Transverse colon (tissue), 4 donors: Measurements from ENCODE around the gene ZNF414. TPM values are rescaled to one million over a fixed set of nuclear protein-coding genes. Genes with fewer than 3 reads are reported as not detected.

Source experiments
- DNase-seq: peaks from one replicate; pipeline ENCODE4 v3.0.0-alpha.2; 2019
- H3K27ac ChIP-seq, 4 donors: fragments of 200-600 bp; sonication (generic); 2 replicates each; pipeline ENCODE4 v1.5.1; 2016 to 2018; ENCODE audit warnings: inconsistent platforms in 4 of 4
- H3K27me3 ChIP-seq: fragments of 200-600 bp; sonication (generic); 2 replicates; pipeline ENCODE4 v1.5.1; 2017; ENCODE audit warnings: inconsistent platforms
- H3K36me3 ChIP-seq, 4 donors: fragments of 200-600 bp; sonication (generic); 2 replicates each; pipeline ENCODE4 v1.5.1; 2017 to 2019; ENCODE audit warnings: inconsistent platforms in 4 of 4
- H3K4me1 ChIP-seq, 4 donors: fragments of 200-600 bp; sonication (generic); 2 replicates each; pipeline ENCODE4 v1.5.1; 2017 to 2020; ENCODE audit warnings: inconsistent platforms in 4 of 4
- H3K4me3 ChIP-seq, 4 donors: fragments of 200-600 bp; sonication (generic); 1 replicate in 1 of 4; 2 replicates in 3 of 4; pipeline versions ENCODE4 v1.5.1 to v1.6.1; 2017 to 2019; ENCODE audit warnings: inconsistent platforms in 4 of 4
- H3K9me3 ChIP-seq, 2 donors: fragments of 200-600 bp; sonication (generic); 2 replicates each; pipeline ENCODE4 v1.5.1; 2017 to 2019; ENCODE audit warnings: inconsistent platforms in 2 of 2
- CTCF ChIP-seq, 5 experiments: fragments of 200-600 bp in 3 of 5; fragments of 450-650 bp in 2 of 5; sonication (generic) in 3 of 5; IDR thresholded peaks; 1 replicate in 2 of 5; 2 replicates in 3 of 5; pipeline ENCODE4 v1.5.1; 2016 to 2017; ENCODE audit warnings: antibody characterized with exemption in 5 of 5, inconsistent platforms in 3 of 5, mild to moderate bottlenecking in 2 of 5, moderate library complexity in 1 of 5
- EP300 ChIP-seq: sonication (generic); formaldehyde crosslinking; IDR thresholded peaks from one replicate; pipeline ENCODE4 v1.6.1; 2017; ENCODE audit warnings: antibody characterized with exemption, low read depth
- POLR2A ChIP-seq: fragments of 450-650 bp; IDR thresholded peaks from one replicate; pipeline ENCODE4 v1.6.1; 2016; ENCODE audit warnings: antibody characterized with exemption, mild to moderate bottlenecking, moderate library complexity
- POLR2AphosphoS5 ChIP-seq, 3 donors: sonication (generic); formaldehyde crosslinking; IDR thresholded peaks; one replicate each; pipeline ENCODE4 v1.6.1; 2016; ENCODE audit warnings: antibody characterized with exemption in 3 of 3
- WGBS, 2 donors: methylation state at CpG; one replicate each; pipeline ENCODE4 v1.1.5; 2018; ENCODE audit warnings: low coverage in 1 of 2; 5-methylcytosine and 5-hydroxymethylcytosine counted together
- in situ Hi-C, 4 donors: fragments of 200-750 bp; cut with MboI; loops; one replicate each; pipeline versions ENCODE4 v1.15.0 to v1.15.1; 2017; ENCODE audit warnings: low sequenced_read_pairs in 3 of 4, low pct_ligation_motif_present in 1 of 4, low pct_unique_long_range_greater_than_20kb in 1 of 4
- intact Hi-C: fragments of 100-400 bp; cut with DNase I; formaldehyde crosslinking; loops from one replicate; pipeline ENCODE4 v1.15.1; 2023; ENCODE audit warnings: low total_unique reads
- total RNA-seq, 4 donors: library from RNA; depleted of rRNA; stranded (reverse); fragments of >200 nt; gene quantifications; one replicate each; pipeline ENCODE4 v1.1.0, GENCODE V29; 2016

Gene ZNF414
- total RNA-seq, 4 donors from 2014 or later = 7.8 to 13.8 (median 11.0) TPM

- H3K27ac ChIP-seq = no peak overlapping the region
- H3K36me3 ChIP-seq = peaks cover 0 to 48% (median 23%) of the 10 kb centered on the region in 4 donors
- H3K27me3 ChIP-seq = no peaks in the 10 kb centered on the region
- H3K4me3 ChIP-seq = no peak overlapping the region
- peaks cover 18 to 35% (median 24%) of the 10 kb centered on the region in 4 donors for H3K4me1 ChIP-seq
- 92% methylated on average over 8 of the region's 8 CpGs for WGBS, 2 donors
- no peak for DNase-seq
- in situ Hi-C loops = no loop called here
- intact Hi-C loops = no loop called here
- no peaks in the 10 kb centered on the region for H3K9me3 ChIP-seq
- TF ChIP-seq POLR2AphosphoS5 (IDR thresholded peaks at IDR 0.05) (no peak), POLR2A (no peak), EP300 (no peak), CTCF (IDR thresholded peaks at IDR 0.05) (no peak)
These were observed 50.6 kb downstream of the ZNF414 start for GRCh38 chr19:8463365-8463764.

GRCh38 chr19:8462571-8462970 lies 51.4 kb downstream of the ZNF414 start:
- Histone ChIP-seq H3K36me3 (peaks cover 0 to 41% (median 21%) of the 10 kb centered on the region in 4 donors), H3K27ac (no peak overlapping the region), H3K27me3 (no peaks in the 10 kb centered on the region), H3K4me1 (peaks cover 21 to 43% (median 31%) of the 10 kb centered on the region in 4 donors), H3K4me3 (no peak overlapping the region), H3K9me3 (no peaks in the 10 kb centered on the region)
- no peak for DNase-seq
- 73 to 86% methylated on average over 3 to 5 of the region's 5 CpGs for WGBS, 2 donors
- intact Hi-C loops = no loop called here
- TF ChIP-seq POLR2AphosphoS5 (IDR thresholded peaks at IDR 0.05) = no peak
- no peak for TF ChIP-seq POLR2A
- TF ChIP-seq CTCF (IDR thresholded peaks at IDR 0.05) = no peak
- TF ChIP-seq EP300 = no peak
- in situ Hi-C loops = no loop called here

GRCh38 chr19:8461891-8462290 lies 52.1 kb downstream of the ZNF414 start:
- Histone ChIP-seq H3K9me3 (no peaks in the 10 kb centered on the region), H3K36me3 (peaks cover 0 to 37% (median 17%) of the 10 kb centered on the region in 4 donors), H3K27me3 (no peaks in the 10 kb centered on the region), H3K4me1 (peaks cover 21 to 49% (median 33%) of the 10 kb centered on the region in 4 donors), H3K27ac (no peak overlapping the region), H3K4me3 (no peak overlapping the region)
- no peak for TF ChIP-seq EP300
- no peak for TF ChIP-seq POLR2A
- no peak for TF ChIP-seq POLR2AphosphoS5 (IDR thresholded peaks at IDR 0.05)
- no peak for TF ChIP-seq CTCF (IDR thresholded peaks at IDR 0.05)
- DNase-seq = no peak
- in situ Hi-C loops (no loop called here), intact Hi-C loops (no loop called here)
- WGBS, 2 donors = 89 to 91% methylated on average over 7 to 14 of the region's 14 CpGs

- H3K27me3 ChIP-seq = no peaks in the 10 kb centered on the region
- H3K9me3 ChIP-seq = no peaks in the 10 kb centered on the region
- intact Hi-C loops (no loop called here), in situ Hi-C loops (no loop called here)
- H3K4me1 ChIP-seq = peaks cover 21 to 55% (median 33%) of the 10 kb centered on the region in 4 donors
- H3K4me3 ChIP-seq = no peak overlapping the region
- H3K27ac ChIP-seq = no peak overlapping the region
- WGBS, 2 donors = 86 to 100% methylated on average over 4 of the region's 4 CpGs
- TF ChIP-seq CTCF (IDR thresholded peaks at IDR 0.05) (no peak), EP300 (no peak)
- peaks cover 0 to 37% (median 17%) of the 10 kb centered on the region in 4 donors for H3K36me3 ChIP-seq
- DNase-seq = no peak
These were observed 52.6 kb downstream of the ZNF414 start for GRCh38 chr19:8461376-8461775.
